ENCODE measurements around the gene ZFR2.

GRCh38 chr19:3838661-3839060 is 30.2 kb downstream of the ZFR2 start:
- TF ChIP-seq FOXM1 (IDR thresholded peaks at IDR 0.05; ENCODE audit: low read depth, low read length) (no peak), POLR2AphosphoS5 (IDR thresholded peaks at IDR 0.05; ENCODE audit: low read length) (no peak), POLR2A (IDR thresholded peaks at IDR 0.05; ENCODE audit: low read depth, low read length) (no peak), EP300 (IDR thresholded peaks at IDR 0.05; ENCODE audit: borderline replicate concordance in 1 of 2, control insufficient read depth in 1 of 2, low read depth in 2 of 2, low read length in 2 of 2) (no peak), NFIC (IDR thresholded peaks at IDR 0.05; ENCODE audit: low read depth, low read length) (no peak), CTCF (IDR thresholded peaks at IDR 0.05 in 2 of 3, conservative IDR thresholded peaks at IDR 0.05 in 1 of 3; ENCODE audit: control insufficient read depth in 2 of 3, extremely low read depth in 1 of 3, insufficient read depth in 1 of 3, low read depth in 3 of 3, low read length in 3 of 3) (no peak), USF1 (IDR thresholded peaks at IDR 0.05; ENCODE audit: borderline replicate concordance, extremely low read length, insufficient read depth, low read depth, low read length) (no peak), BMI1 (IDR thresholded peaks at IDR 0.05; ENCODE audit: borderline replicate concordance) (no peak), SPI1 (IDR thresholded peaks at IDR 0.05; ENCODE audit: borderline replicate concordance, insufficient read depth, low read depth, low read length) (no peak), NR2F1 (conservative IDR thresholded peaks at IDR 0.05) (no peak), RAD21 (IDR thresholded peaks at IDR 0.05; ENCODE audit: insufficient read depth, low read depth, low read length) (no peak)
